Measurements from ENCODE around the gene KRTAP10-3. TPM values are rescaled to one million over a fixed set of nuclear protein-coding genes. Genes with fewer than 3 reads are reported as not detected.

The KRTAP10-3 gene
- total RNA-seq, 1 experiment from 2014 or later = not detected

- DNase-seq (ENCODE audit: low read depth) = no peak
Measured at GRCh38 chr21:44549525-44550211, 8.9 kb downstream of the KRTAP10-3 start.

- DNase-seq (ENCODE audit: low read depth) = no peak
Measured at GRCh38 chr21:44548922-44549321, 9.7 kb downstream of the KRTAP10-3 start.

DNA sequence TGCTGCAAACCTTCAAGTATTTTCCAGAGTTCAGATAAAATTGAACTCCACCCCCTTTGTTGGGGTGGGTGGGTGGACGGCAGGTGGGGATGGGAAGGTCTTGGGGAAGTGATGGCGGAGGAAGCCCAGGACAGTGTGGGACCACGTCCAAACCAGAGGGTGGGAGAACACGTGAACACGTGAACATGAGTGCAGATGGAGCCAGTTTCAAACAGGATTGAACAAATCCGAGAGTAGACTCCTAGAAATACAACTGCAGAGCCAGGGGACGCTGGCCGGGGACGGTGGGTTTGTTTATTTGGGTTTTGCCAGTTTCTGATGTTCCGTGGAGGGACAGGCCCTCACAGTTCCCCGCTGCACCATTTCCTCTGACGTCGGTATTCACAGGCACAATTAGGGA, 10.2 kb downstream of the KRTAP10-3 start:
- no peak for DNase-seq (ENCODE audit: low read depth)

- DNase-seq (ENCODE audit: low read depth) = no peak
Measured at GRCh38 chr21:44547656-44548331, 10.8 kb downstream of the KRTAP10-3 start.

DNA sequence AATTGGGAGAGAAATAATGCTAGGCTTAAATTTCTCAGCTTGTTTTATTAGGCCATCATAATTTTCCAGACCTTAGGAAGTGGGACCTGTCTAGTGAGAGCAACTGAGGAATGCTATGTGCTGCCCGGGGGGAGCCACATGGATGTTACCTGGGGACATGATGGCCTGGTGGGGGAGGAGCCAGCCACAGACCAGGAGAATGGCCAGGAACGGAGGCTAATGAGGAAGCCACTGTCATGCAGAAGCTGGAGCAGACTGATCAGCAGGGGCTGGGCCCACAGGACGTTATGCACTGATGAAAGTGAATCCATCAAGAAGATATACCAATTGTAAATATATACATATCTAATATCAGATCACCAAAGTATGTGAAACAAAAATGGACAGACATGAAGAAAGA, 14.0 kb downstream of the KRTAP10-3 start:
- DNase-seq (ENCODE audit: low read depth) = no peak

DNA sequence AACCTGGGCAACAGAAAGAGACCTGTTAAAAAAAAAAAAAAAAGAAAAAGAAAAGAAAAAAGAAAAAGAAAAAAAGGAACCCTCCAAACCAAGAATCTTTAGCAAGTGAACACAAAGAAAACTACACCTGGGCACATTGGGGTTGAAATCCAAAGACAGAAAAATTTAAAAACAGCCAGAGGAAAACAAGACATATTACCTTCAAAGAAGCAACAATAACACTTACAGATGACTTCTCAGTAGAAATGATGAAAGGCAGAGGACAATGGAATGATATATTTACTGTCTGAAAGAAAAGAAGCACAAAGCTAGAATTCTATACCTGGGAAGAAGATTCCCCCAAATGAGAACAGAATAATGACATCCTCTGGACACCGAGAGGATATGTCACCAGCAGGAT, 15.9 kb downstream of the KRTAP10-3 start:
- DNase-seq (ENCODE audit: low read depth) = no peak

- DNase-seq (ENCODE audit: low read depth) = no peak
Measured at GRCh38 chr21:44540741-44541288, 17.8 kb downstream of the KRTAP10-3 start.

- no peak for DNase-seq (ENCODE audit: low read depth)
Measured at GRCh38 chr21:44539991-44540666, 18.5 kb downstream of the KRTAP10-3 start, which contains the start of gene KRTAP10-1. Gene KRTAP10-1 (minus strand): TSS chr21:44540195. CDS start chr21:44540150, 45 bp downstream.

DNA sequence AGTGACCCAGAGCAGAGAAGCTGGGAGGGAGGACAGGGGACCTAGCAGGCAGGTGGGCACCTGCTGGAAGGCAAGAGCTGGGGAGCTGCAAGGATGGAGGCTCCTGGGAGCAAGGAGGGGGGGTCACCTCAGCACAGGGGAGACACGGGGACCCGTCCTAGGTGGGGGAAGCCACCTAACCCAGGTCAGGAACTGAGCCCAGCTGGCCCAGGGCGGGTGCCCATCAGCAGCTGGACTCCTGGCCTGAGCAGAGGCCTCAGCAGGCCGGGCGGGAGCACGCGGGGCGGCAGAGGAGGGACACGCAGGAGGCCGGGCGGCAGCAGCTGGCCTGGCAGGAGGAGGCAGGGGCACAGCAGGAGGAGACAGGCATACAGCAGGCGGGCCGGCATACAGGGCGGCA, 19.5 kb downstream of the KRTAP10-3 start:
- no peak for DNase-seq (ENCODE audit: low read depth)

- DNase-seq (ENCODE audit: low read depth) = no peak
Measured at GRCh38 chr21:44537930-44538911, 20.4 kb downstream of the KRTAP10-3 start.

GRCh38 chr21:44535963-44536362, 22.6 kb downstream of the KRTAP10-3 start:
- DNase-seq (ENCODE audit: low read depth) = no peak

DNA sequence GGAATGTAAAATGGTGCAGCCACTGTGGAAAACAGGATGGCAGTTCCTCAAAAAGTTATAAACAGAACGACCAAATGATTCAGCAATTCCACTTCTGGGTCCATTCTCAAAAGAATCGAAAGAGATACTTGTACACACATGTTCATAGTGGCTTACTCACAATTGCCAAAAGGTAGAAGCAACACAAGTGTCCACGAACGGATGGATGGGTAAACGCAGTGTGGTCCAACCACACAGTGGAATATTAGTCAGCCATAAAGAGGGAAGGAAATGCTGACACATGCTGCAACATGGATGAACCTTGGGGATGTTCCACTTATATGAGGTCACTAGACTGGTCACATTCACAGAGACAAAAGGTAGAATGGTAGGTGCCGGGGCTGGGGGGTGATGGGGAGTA, 23.9 kb downstream of the KRTAP10-3 start:
- DNase-seq (ENCODE audit: low read depth) = no peak

GRCh38 chr21:44533891-44534627, 24.5 kb downstream of the KRTAP10-3 start:
- DNase-seq (ENCODE audit: low read depth) = no peak

- DNase-seq (ENCODE audit: low read depth) = no peak
Measured at GRCh38 chr21:44533121-44533890, 25.3 kb downstream of the KRTAP10-3 start.

GRCh38 chr21:44532712-44533111, 25.9 kb downstream of the KRTAP10-3 start:
- no peak for DNase-seq (ENCODE audit: low read depth)

- no peak for DNase-seq (ENCODE audit: low read depth)
Measured at GRCh38 chr21:44531606-44532564, 26.7 kb downstream of the KRTAP10-3 start.

DNA sequence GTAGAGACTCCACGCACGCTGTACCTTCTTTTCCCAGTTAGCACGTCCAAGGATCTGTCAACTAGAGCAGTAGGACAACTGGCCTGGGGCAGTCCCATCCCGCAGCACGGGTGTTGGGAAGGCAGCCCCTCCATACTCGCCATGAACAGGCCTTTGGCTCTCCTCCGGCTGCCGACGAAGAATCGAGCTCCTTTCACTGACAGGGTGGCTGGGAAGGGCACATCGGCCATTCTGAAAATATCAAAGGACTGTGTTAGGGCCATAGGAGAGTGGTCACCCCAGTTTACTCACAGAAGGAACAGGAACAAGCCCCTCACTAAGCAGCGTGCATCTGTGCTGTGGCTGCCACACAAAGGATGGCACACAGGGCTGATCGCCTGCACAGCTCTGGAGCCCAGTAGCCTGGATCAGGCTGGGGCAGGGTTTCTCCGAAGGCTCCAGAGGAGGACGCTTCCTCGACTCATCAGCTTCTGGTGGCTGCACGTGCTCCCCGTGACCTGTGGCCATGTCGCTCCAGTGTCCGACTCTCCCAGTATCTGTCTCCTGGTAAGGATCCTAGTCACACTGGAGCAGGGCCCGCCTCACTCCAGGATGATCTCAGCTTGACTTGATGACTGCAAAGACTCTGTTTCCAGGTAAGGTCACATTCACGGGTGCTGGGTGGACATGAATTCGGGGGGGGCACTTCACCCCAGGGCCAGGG, 27.5 kb downstream of the KRTAP10-3 start:
- no peak for DNase-seq (ENCODE audit: low read depth)

Measured in RPMI7951 (cell line).